Measurements from ENCODE around the gene GRIA1. TPM values are rescaled to one million over a fixed set of nuclear protein-coding genes. Genes with fewer than 3 reads are reported as not detected.

Gene GRIA1
- total RNA-seq, 1 donor from 2014 or later = 21.9 TPM

DNA sequence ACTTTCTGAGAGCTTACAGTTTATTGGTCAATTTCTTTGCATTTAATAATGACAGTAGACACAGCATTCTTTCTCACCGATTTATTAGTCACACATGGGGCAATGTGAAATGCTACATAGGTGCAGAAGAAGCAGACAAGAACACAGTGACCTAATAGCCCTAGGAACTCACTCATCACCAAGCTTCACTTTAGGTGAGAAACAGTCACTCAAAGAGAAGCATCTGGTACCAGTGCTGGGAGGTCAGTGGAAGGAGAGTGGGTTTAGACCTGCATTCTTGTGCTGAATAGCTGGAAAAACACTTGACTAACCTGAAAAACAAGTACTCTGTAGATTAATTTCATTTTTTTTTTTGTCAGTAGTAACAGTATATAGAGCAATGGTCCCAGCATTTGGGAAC is 179.6 kb downstream of the GRIA1 start:
- H3K27me3 Mint-ChIP-seq (ENCODE audit: unreplicated experiment) = no peaks in the 10 kb centered on the region
- no peak for DNase-seq (ENCODE audit: low spot score)
- H3K4me3 Mint-ChIP-seq (ENCODE audit: unreplicated experiment) = no peak overlapping the region
- H3K9me3 Mint-ChIP-seq (ENCODE audit: unreplicated experiment) = no peaks in the 10 kb centered on the region
- H3K4me1 Mint-ChIP-seq (ENCODE audit: unreplicated experiment) = peaks cover 45% of the 10 kb centered on the region
- H3K36me3 Mint-ChIP-seq (ENCODE audit: low read depth, unreplicated experiment) = peaks cover 14% of the 10 kb centered on the region
- TF ChIP-seq, protein P1, sequence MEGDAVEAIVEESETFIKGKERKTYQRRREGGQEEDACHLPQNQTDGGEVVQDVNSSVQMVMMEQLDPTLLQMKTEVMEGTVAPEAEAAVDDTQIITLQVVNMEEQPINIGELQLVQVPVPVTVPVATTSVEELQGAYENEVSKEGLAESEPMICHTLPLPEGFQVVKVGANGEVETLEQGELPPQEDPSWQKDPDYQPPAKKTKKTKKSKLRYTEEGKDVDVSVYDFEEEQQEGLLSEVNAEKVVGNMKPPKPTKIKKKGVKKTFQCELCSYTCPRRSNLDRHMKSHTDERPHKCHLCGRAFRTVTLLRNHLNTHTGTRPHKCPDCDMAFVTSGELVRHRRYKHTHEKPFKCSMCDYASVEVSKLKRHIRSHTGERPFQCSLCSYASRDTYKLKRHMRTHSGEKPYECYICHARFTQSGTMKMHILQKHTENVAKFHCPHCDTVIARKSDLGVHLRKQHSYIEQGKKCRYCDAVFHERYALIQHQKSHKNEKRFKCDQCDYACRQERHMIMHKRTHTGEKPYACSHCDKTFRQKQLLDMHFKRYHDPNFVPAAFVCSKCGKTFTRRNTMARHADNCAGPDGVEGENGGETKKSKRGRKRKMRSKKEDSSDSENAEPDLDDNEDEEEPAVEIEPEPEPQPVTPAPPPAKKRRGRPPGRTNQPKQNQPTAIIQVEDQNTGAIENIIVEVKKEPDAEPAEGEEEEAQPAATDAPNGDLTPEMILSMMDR (IDR thresholded peaks at IDR 0.05; ENCODE audit: unreplicated experiment) = no peak
- no peak overlapping the region for H3K27ac Mint-ChIP-seq (ENCODE audit: unreplicated experiment)

DNA sequence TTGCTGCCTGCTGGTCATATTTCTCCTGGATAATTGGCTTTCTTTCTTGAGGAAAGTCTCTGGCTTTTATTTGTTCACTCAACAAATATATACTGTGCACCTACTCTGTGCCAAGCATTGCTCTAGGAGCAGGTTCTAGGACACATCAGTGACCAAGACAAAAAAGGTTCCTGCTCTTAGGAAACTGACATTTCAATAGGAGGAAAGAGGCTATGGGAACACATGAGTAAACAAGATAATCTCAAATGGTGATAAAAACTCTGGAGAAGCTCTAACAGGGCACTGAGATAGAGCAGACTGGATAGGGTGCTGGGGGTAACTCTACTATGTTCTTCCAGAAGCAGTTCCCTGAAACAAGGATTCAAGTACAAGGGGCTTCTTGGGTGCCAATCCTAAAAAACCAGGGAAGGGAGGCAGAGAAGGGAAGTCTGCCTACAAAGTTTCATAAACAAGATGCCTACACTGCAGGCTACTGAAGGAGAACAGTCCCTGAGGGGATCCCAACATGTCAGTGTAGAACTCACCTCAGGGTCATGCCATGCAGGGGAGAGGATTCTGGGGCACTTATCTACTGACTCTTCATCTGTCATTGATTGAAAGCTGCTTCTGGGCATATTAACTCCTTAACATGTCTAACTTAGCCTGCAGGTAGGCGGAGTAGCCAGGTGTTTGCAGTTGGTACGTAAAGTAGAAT is 181.3 kb downstream of the GRIA1 start:
- TF ChIP-seq, protein P1 (IDR thresholded peaks at IDR 0.05; ENCODE audit: unreplicated experiment) = no peak
- Mint-ChIP-seq H3K36me3 (ENCODE audit: low read depth, unreplicated experiment) (peaks cover 21% of the 10 kb centered on the region), H3K9me3 (ENCODE audit: unreplicated experiment) (no peaks in the 10 kb centered on the region), H3K27ac (ENCODE audit: unreplicated experiment) (peak overlapping the region; percentile 90), H3K4me1 (ENCODE audit: unreplicated experiment) (peaks cover 34% of the 10 kb centered on the region), H3K27me3 (ENCODE audit: unreplicated experiment) (no peaks in the 10 kb centered on the region), H3K4me3 (ENCODE audit: unreplicated experiment) (peak overlapping the region; percentile 9)
- DNase-seq (ENCODE audit: low spot score) = no peak

DNA sequence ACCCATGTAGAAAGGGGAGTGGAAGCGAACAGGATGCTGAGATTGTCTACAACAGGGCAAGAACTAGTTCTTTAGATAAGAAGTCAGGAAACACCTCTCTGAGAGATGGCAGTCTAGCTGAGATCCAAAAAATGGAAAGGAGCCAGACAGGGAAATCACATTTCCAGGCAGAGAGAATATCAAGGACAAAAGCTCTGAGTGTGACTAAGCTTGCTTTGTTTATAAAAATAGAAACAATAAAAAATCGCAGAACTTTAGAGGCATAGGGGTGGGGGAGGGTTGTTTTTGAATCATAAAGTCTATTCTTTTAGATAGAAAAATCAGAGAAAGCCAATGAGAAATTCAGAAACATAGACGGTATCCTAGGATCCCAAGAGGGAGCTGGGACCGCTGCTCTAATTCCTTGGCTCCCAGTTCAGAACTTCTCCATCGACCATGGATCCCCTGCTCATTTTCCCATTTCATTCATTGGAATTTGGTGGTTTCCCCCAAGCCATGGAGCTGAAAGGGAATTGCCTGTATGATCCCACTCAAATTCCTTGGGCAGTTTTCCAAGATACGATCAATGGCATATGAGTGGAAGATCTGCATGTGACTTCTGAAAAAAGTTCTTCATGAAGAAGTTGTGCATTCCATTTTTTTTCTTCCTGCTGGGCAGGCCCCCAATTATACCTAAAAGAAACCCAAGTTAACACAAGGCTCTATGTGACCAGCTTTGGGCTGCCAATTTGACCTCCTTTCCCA is 182.0 kb downstream of the GRIA1 start:
- peak overlapping the region; percentile 90 for H3K27ac Mint-ChIP-seq (ENCODE audit: unreplicated experiment)
- peak overlapping the region; percentile 9 for H3K4me3 Mint-ChIP-seq (ENCODE audit: unreplicated experiment)
- no peaks in the 10 kb centered on the region for H3K27me3 Mint-ChIP-seq (ENCODE audit: unreplicated experiment)
- H3K36me3 Mint-ChIP-seq (ENCODE audit: low read depth, unreplicated experiment) = peaks cover 26% of the 10 kb centered on the region
- no peak for DNase-seq (ENCODE audit: low spot score)
- H3K4me1 Mint-ChIP-seq (ENCODE audit: unreplicated experiment) = peaks cover 28% of the 10 kb centered on the region
- TF ChIP-seq, protein P1 (IDR thresholded peaks at IDR 0.05; ENCODE audit: unreplicated experiment) = no peak
- no peaks in the 10 kb centered on the region for H3K9me3 Mint-ChIP-seq (ENCODE audit: unreplicated experiment)

DNA sequence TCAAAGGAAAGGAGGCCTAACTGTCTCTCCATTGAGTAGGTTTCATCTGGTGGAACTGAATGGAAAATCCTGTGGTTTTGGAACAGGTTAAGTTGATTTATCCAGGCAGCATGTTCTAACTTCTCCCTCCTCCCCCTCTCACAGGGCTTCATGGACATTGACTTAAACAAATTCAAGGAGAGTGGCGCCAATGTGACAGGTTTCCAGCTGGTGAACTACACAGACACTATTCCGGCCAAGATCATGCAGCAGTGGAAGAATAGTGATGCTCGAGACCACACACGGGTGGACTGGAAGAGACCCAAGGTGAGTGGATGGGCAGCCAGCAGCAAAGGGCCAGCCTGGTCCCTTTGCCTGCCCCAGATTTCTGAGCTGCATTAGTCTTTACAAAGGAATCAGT is 183.9 kb downstream of the GRIA1 start:
- TF ChIP-seq, protein P1 (IDR thresholded peaks at IDR 0.05; ENCODE audit: unreplicated experiment) = no peak
- H3K4me1 Mint-ChIP-seq (ENCODE audit: unreplicated experiment) = peaks cover 28% of the 10 kb centered on the region
- DNase-seq (ENCODE audit: low spot score) = no peak
- H3K4me3 Mint-ChIP-seq (ENCODE audit: unreplicated experiment) = no peak overlapping the region
- H3K27ac Mint-ChIP-seq (ENCODE audit: unreplicated experiment) = no peak overlapping the region
- H3K27me3 Mint-ChIP-seq (ENCODE audit: unreplicated experiment) = no peaks in the 10 kb centered on the region
- H3K9me3 Mint-ChIP-seq (ENCODE audit: unreplicated experiment) = no peaks in the 10 kb centered on the region
- H3K36me3 Mint-ChIP-seq (ENCODE audit: low read depth, unreplicated experiment) = peaks cover 44% of the 10 kb centered on the region

DNA sequence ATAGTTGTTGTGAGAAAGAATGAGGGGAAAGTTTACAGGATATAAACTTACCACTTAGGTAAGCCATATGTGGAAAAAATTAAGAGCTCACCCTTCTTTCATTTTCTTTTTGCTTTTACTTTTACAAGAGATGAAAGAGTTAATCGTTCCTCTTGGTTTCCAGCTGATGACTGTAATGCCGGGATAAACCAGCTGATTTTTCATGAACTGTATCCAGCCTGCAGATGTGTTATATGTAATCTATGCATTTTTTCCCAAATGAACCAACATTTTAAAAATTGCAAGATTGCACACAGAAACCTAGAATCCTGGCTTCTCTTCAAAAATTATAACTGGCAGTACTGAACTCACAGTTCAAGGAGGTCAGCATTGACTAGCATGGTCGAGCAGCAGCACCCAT is 185.9 kb downstream of the GRIA1 start:
- Mint-ChIP-seq H3K36me3 (ENCODE audit: low read depth, unreplicated experiment) (peaks cover 51% of the 10 kb centered on the region), H3K4me3 (ENCODE audit: unreplicated experiment) (no peak overlapping the region), H3K27ac (ENCODE audit: unreplicated experiment) (no peak overlapping the region), H3K9me3 (ENCODE audit: unreplicated experiment) (no peaks in the 10 kb centered on the region), H3K4me1 (ENCODE audit: unreplicated experiment) (peaks cover 20% of the 10 kb centered on the region), H3K27me3 (ENCODE audit: unreplicated experiment) (no peaks in the 10 kb centered on the region)
- DNase-seq (ENCODE audit: low spot score) = no peak
- TF ChIP-seq, protein P1 (IDR thresholded peaks at IDR 0.05; ENCODE audit: unreplicated experiment) = no peak

Measured in endothelial cell (in vitro differentiated cells).